HepG2 (cell line): ENCODE data around the gene P3H4. TPM values are rescaled to one million over a fixed set of nuclear protein-coding genes. Genes with fewer than 3 reads are reported as not detected.

Source experiments
- ARHGAP35 ChIP-seq: sonication (generic); formaldehyde crosslinking; IDR thresholded peaks from 2 replicates; pipeline ENCODE4 v1.9.0; 2022; ENCODE audit warnings: mild to moderate bottlenecking, inconsistent platforms, moderate library complexity, missing genetic modification reagents, borderline replicate concordance
- CAMTA2 ChIP-seq: sonication (generic); formaldehyde crosslinking; IDR thresholded peaks from 2 replicates; pipeline ENCODE4 v1.4.0; 2020; ENCODE audit warnings: mild to moderate bottlenecking, missing genetic modification reagents, borderline replicate concordance
- CENPX ChIP-seq: sonication (generic); formaldehyde crosslinking; IDR thresholded peaks from 2 replicates; pipeline ENCODE4 v1.9.0; 2021; ENCODE audit warnings: mild to moderate bottlenecking, missing genetic modification reagents, moderate library complexity
- ELF4 ChIP-seq: sonication (generic); formaldehyde crosslinking; IDR thresholded peaks from 2 replicates; pipeline ENCODE4 v1.5.0; 2020; ENCODE audit warnings: missing genetic modification reagents, mild to moderate bottlenecking, moderate library complexity, borderline replicate concordance
- FOXA3 ChIP-seq: IDR thresholded peaks from 2 replicates; pipeline ENCODE4 v1.6.1; 2016; ENCODE audit warnings: missing genetic modification reagents, missing compliant biosample characterization
- FOXO1 ChIP-seq: sonication (generic); formaldehyde crosslinking; IDR thresholded peaks from 2 replicates; pipeline ENCODE4 v1.4.0; 2020; ENCODE audit warnings: missing genetic modification reagents
- FOXP1 ChIP-seq, 2 experiments: fragments of 450-650 bp in 1 of 2; IDR thresholded peaks; 2 replicates each; pipeline ENCODE4 v1.6.1; 2017 to 2018; ENCODE audit warnings: antibody characterized with exemption in 1 of 2
- GABPA ChIP-seq, 2 experiments: IDR thresholded peaks; 2 replicates each; pipeline ENCODE4 v1.6.1; 2011 to 2016; ENCODE audit warnings: low read depth in 2 of 2, low read length in 1 of 2, missing biosample characterization in 1 of 2, missing genetic modification characterization in 1 of 2
- MED13 ChIP-seq: sonication (generic); formaldehyde crosslinking; IDR thresholded peaks from 2 replicates; pipeline ENCODE4 v1.5.0; 2020; ENCODE audit warnings: missing genetic modification reagents
- MED8 ChIP-seq: sonication (generic); formaldehyde crosslinking; IDR thresholded peaks from 2 replicates; pipeline ENCODE4 v1.8.1; 2023; ENCODE audit warnings: mild to moderate bottlenecking, missing genetic modification reagents; ENCODE audit not compliant: insufficient replicate concordance
- MIER3 ChIP-seq: IDR thresholded peaks from 2 replicates; pipeline ENCODE4 v1.6.1; 2016; ENCODE audit warnings: missing compliant biosample characterization, borderline replicate concordance
- NR2F6 ChIP-seq, 2 experiments: IDR thresholded peaks; 2 replicates each; pipeline ENCODE4 v1.6.1; 2016; ENCODE audit warnings: antibody characterized with exemption in 1 of 2, mild to moderate bottlenecking in 1 of 2
- SALL2 ChIP-seq: sonication (generic); formaldehyde crosslinking; IDR thresholded peaks from 2 replicates; pipeline ENCODE4 v1.8.1; 2023; ENCODE audit warnings: mild to moderate bottlenecking, missing genetic modification reagents, inconsistent platforms
- STAG1 ChIP-seq: sonication (generic); formaldehyde crosslinking; IDR thresholded peaks from 2 replicates; pipeline ENCODE4 v1.4.0; 2020; ENCODE audit warnings: missing genetic modification reagents
- TBX2 ChIP-seq: sonication (generic); formaldehyde crosslinking; IDR thresholded peaks from 2 replicates; pipeline ENCODE4 v1.5.0; 2020; ENCODE audit warnings: missing genetic modification reagents, mild to moderate bottlenecking, borderline replicate concordance
- TSC22D2 ChIP-seq: sonication (generic); formaldehyde crosslinking; IDR thresholded peaks from 2 replicates; pipeline ENCODE4 v1.5.1; 2020; ENCODE audit warnings: missing genetic modification reagents, mild to moderate bottlenecking, borderline replicate concordance
- ZKSCAN8 ChIP-seq: IDR thresholded peaks from 2 replicates; pipeline ENCODE4 v1.6.1; 2016; ENCODE audit warnings: borderline replicate concordance, missing genetic modification reagents, missing compliant biosample characterization
- ZNF383 ChIP-seq: sonication (generic); formaldehyde crosslinking; IDR thresholded peaks from 2 replicates; pipeline ENCODE4 v1.4.0; 2020; ENCODE audit warnings: missing genetic modification reagents, mild to moderate bottlenecking, borderline replicate concordance
- ZNF432 ChIP-seq: sonication (generic); formaldehyde crosslinking; IDR thresholded peaks from 2 replicates; pipeline ENCODE4 v1.5.0; 2020; ENCODE audit warnings: missing genetic modification reagents, mild to moderate bottlenecking, borderline replicate concordance
- ZNF558 ChIP-seq: sonication (generic); formaldehyde crosslinking; IDR thresholded peaks from 2 replicates; pipeline ENCODE4 v1.9.0; 2022; ENCODE audit warnings: mild to moderate bottlenecking, missing genetic modification reagents, borderline replicate concordance
- ZNF660 ChIP-seq: sonication (generic); formaldehyde crosslinking; IDR thresholded peaks from 2 replicates; pipeline ENCODE4 v1.5.1; 2020; ENCODE audit warnings: mild to moderate bottlenecking, low read depth, missing genetic modification reagents, borderline replicate concordance
- ZNF713 ChIP-seq: sonication (generic); formaldehyde crosslinking; IDR thresholded peaks from 2 replicates; pipeline ENCODE4 v1.4.0; 2020; ENCODE audit warnings: mild to moderate bottlenecking, missing genetic modification reagents
- ZNF782 ChIP-seq: sonication (generic); formaldehyde crosslinking; IDR thresholded peaks from 2 replicates; pipeline ENCODE4 v1.4.0; 2020; ENCODE audit warnings: missing genetic modification reagents, mild to moderate bottlenecking, borderline replicate concordance
- polyA plus RNA-seq, 8 experiments: library from polyadenylated mRNA; depleted of rRNA in 3 of 8; stranded (reverse) in 7 of 8; unstranded in 1 of 8; fragments of >200 nt; fragmentation: Illumina TruSeq in 4 of 8; extraction: Trizol in 4 of 8; gene quantifications; 2 replicates each; pipeline versions ENCODE4 v1.2.1 to v1.2.3, GENCODE V29; 2011 to 2016; ENCODE audit warnings: low read depth in 4 of 8, missing spikeins in 1 of 8, mixed read lengths in 1 of 8; ENCODE audit not compliant: insufficient read depth in 1 of 8
- total RNA-seq, 5 experiments: library from RNA; depleted of rRNA; stranded (reverse); fragments of >200 nt; fragmentation: Illumina TruSeq; extraction: Trizol; gene quantifications; 2 replicates each; pipeline ENCODE4 v1.2.3, GENCODE V29; 2016; ENCODE audit warnings: low read depth in 1 of 5
- TF ChIP-seq, protein P1 (sequence below): sonication (generic); formaldehyde crosslinking; conservative IDR thresholded peaks from 2 replicates; pipeline ENCODE4 v1.4.0; 2020; ENCODE audit warnings: missing genetic modification reagents
- TF ChIP-seq, protein P2 (sequence below): IDR thresholded peaks from 2 replicates; pipeline ENCODE4 v1.6.1; 2016; ENCODE audit warnings: mild to moderate bottlenecking, missing biosample characterization, missing genetic modification reagents
- TF ChIP-seq, protein P3 (sequence below): IDR thresholded peaks from 2 replicates; pipeline ENCODE4 v1.6.1; 2016; ENCODE audit warnings: control low read depth
- TF ChIP-seq, protein P4 (sequence below): sonication (generic); formaldehyde crosslinking; IDR thresholded peaks from 2 replicates; pipeline ENCODE4 v1.8.0; 2022; ENCODE audit warnings: missing genetic modification reagents, low read depth, mild to moderate bottlenecking, borderline replicate concordance

The P3H4 gene
- total and polyA plus RNA-seq, 2 of the 13 experiments (the other 11 are each of a cell fraction or from before 2014, with no cell fraction given): 37.1 to 50.6 TPM

GRCh38 chr17:41812381-41813151 is 817 bp upstream of the P3H4 start, which contains the start of gene FKBP10 (continued):
- TF ChIP-seq ELF4 (CRISPR knock-in tag) (no peak), TBX2 (no peak), FOXA3 (CRISPR knock-in tag) (no peak), SALL2 (CRISPR knock-in tag) (no peak), ZNF558 (CRISPR knock-in tag) (peak; percentile 21; the same call in 1 of the 2 replicates), FOXO1 (no peak), CAMTA2 (CRISPR knock-in tag) (0 out of 2 replicates have a peak, but pooled peaks have one; percentile 40), NR2F6 (IDR thresholded peaks at IDR 0.05) (peak; percentile 43; the same call in 1 of the 2 replicates), NR2F6 (CRISPR knock-in tag; IDR thresholded peaks at IDR 0.05) (no peak), ZNF782 (CRISPR knock-in tag) (no peak), ZNF660 (CRISPR knock-in tag) (no peak), FOXP1 (IDR thresholded peaks at IDR 0.05) (no peak), FOXP1 (CRISPR knock-in tag; IDR thresholded peaks at IDR 0.05) (no peak; the same call in 1 of the 2 replicates), ZNF432 (CRISPR knock-in tag) (no peak), MED8 (no peak), MIER3 (CRISPR knock-in tag) (no peak), ARHGAP35 (CRISPR knock-in tag) (no peak), GABPA (IDR thresholded peaks at IDR 0.05; ENCODE audit: low read depth, low read length) (peak; percentile 31; the same call in 1 of the 2 replicates), GABPA (CRISPR knock-in tag; IDR thresholded peaks at IDR 0.05; ENCODE audit: low read depth) (peak; percentile 73), ZNF713 (CRISPR knock-in tag) (no peak), ZKSCAN8 (CRISPR knock-in tag) (0 out of 2 replicates have a peak, but pooled peaks have one; percentile 42), STAG1 (CRISPR knock-in tag) (no peak), MED13 (CRISPR knock-in tag) (peak; percentile 46; the same call in 1 of the 2 replicates), ZNF383 (CRISPR knock-in tag) (no peak), TSC22D2 (CRISPR knock-in tag) (no peak), CENPX (CRISPR knock-in tag) (no peak)
- TF ChIP-seq, protein P1, sequence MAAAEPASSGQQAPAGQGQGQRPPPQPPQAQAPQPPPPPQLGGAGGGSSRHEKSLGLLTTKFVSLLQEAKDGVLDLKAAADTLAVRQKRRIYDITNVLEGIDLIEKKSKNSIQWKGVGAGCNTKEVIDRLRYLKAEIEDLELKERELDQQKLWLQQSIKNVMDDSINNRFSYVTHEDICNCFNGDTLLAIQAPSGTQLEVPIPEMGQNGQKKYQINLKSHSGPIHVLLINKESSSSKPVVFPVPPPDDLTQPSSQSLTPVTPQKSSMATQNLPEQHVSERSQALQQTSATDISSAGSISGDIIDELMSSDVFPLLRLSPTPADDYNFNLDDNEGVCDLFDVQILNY (CRISPR knock-in tag): no peak
- TF ChIP-seq, protein P2, sequence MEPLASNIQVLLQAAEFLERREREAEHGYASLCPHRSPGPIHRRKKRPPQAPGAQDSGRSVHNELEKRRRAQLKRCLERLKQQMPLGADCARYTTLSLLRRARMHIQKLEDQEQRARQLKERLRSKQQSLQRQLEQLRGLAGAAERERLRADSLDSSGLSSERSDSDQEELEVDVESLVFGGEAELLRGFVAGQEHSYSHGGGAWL: peak; percentile 43; the same call in 1 of the 2 replicates
- TF ChIP-seq, protein P3, sequence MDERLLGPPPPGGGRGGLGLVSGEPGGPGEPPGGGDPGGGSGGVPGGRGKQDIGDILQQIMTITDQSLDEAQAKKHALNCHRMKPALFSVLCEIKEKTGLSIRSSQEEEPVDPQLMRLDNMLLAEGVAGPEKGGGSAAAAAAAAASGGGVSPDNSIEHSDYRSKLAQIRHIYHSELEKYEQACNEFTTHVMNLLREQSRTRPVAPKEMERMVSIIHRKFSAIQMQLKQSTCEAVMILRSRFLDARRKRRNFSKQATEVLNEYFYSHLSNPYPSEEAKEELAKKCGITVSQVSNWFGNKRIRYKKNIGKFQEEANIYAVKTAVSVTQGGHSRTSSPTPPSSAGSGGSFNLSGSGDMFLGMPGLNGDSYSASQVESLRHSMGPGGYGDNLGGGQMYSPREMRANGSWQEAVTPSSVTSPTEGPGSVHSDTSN: 0 out of 2 replicates have a peak, but pooled peaks have one; percentile 3
- TF ChIP-seq, protein P4, sequence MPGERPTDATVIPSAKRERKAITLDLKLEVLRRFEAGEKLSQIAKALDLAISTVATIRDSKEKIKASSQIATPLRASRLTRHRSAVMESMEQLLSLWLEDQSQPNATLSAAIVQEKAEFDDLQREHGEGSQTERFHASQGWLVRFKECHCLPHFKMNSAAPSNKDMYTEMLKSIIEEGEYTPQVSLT (CRISPR knock-in tag): no peak
